Transverse colon (tissue), 4 donors: ENCODE results near the gene PTDSS2. TPM values are rescaled to one million over a fixed set of nuclear protein-coding genes. Genes with fewer than 3 reads are reported as not detected.
A peak's percentile ranks its signal among the peaks of the same experiment; 100 is the strongest.

Experiments
- DNase-seq: peaks from one replicate; pipeline ENCODE4 v3.0.0-alpha.2; 2019
- H3K27ac ChIP-seq, 4 donors: fragments of 200-600 bp; sonication (generic); 2 replicates each; pipeline ENCODE4 v1.5.1; 2016 to 2018; ENCODE audit warnings: inconsistent platforms in 4 of 4
- H3K27me3 ChIP-seq: fragments of 200-600 bp; sonication (generic); 2 replicates; pipeline ENCODE4 v1.5.1; 2017; ENCODE audit warnings: inconsistent platforms
- H3K36me3 ChIP-seq, 4 donors: fragments of 200-600 bp; sonication (generic); 2 replicates each; pipeline ENCODE4 v1.5.1; 2017 to 2019; ENCODE audit warnings: inconsistent platforms in 4 of 4
- H3K4me1 ChIP-seq, 4 donors: fragments of 200-600 bp; sonication (generic); 2 replicates each; pipeline ENCODE4 v1.5.1; 2017 to 2020; ENCODE audit warnings: inconsistent platforms in 4 of 4
- H3K4me3 ChIP-seq, 4 donors: fragments of 200-600 bp; sonication (generic); 1 replicate in 1 of 4; 2 replicates in 3 of 4; pipeline versions ENCODE4 v1.5.1 to v1.6.1; 2017 to 2019; ENCODE audit warnings: inconsistent platforms in 4 of 4
- H3K9me3 ChIP-seq, 2 donors: fragments of 200-600 bp; sonication (generic); 2 replicates each; pipeline ENCODE4 v1.5.1; 2017 to 2019; ENCODE audit warnings: inconsistent platforms in 2 of 2
- CTCF ChIP-seq, 5 experiments: fragments of 200-600 bp in 3 of 5; fragments of 450-650 bp in 2 of 5; sonication (generic) in 3 of 5; IDR thresholded peaks; 1 replicate in 2 of 5; 2 replicates in 3 of 5; pipeline ENCODE4 v1.5.1; 2016 to 2017; ENCODE audit warnings: antibody characterized with exemption in 5 of 5, inconsistent platforms in 3 of 5, mild to moderate bottlenecking in 2 of 5, moderate library complexity in 1 of 5
- EP300 ChIP-seq: sonication (generic); formaldehyde crosslinking; IDR thresholded peaks from one replicate; pipeline ENCODE4 v1.6.1; 2017; ENCODE audit warnings: antibody characterized with exemption, low read depth
- POLR2A ChIP-seq: fragments of 450-650 bp; IDR thresholded peaks from one replicate; pipeline ENCODE4 v1.6.1; 2016; ENCODE audit warnings: antibody characterized with exemption, mild to moderate bottlenecking, moderate library complexity
- POLR2AphosphoS5 ChIP-seq, 3 donors: sonication (generic); formaldehyde crosslinking; IDR thresholded peaks; one replicate each; pipeline ENCODE4 v1.6.1; 2016; ENCODE audit warnings: antibody characterized with exemption in 3 of 3
- WGBS, 2 donors: methylation state at CpG; one replicate each; pipeline ENCODE4 v1.1.5; 2018; ENCODE audit warnings: low coverage in 1 of 2; 5-methylcytosine and 5-hydroxymethylcytosine counted together
- in situ Hi-C, 4 donors: fragments of 200-750 bp; cut with MboI; loops; one replicate each; pipeline versions ENCODE4 v1.15.0 to v1.15.1; 2017; ENCODE audit warnings: low sequenced_read_pairs in 3 of 4, low pct_ligation_motif_present in 1 of 4, low pct_unique_long_range_greater_than_20kb in 1 of 4
- intact Hi-C: fragments of 100-400 bp; cut with DNase I; formaldehyde crosslinking; loops from one replicate; pipeline ENCODE4 v1.15.1; 2023; ENCODE audit warnings: low total_unique reads
- total RNA-seq, 4 donors: library from RNA; depleted of rRNA; stranded (reverse); fragments of >200 nt; gene quantifications; one replicate each; pipeline ENCODE4 v1.1.0, GENCODE V29; 2016

Gene PTDSS2
- total RNA-seq, 4 donors from 2014 or later, result 28.5 to 264 (median 76.0) TPM

GRCh38 chr11:416757-417621, 33.1 kb upstream of the PTDSS2 start:
- DNase-seq, result peak; percentile 80
- WGBS, 2 donors, result 2% methylated on average over 53 of the region's 97 CpGs; no CpG with 5 or more reads in 1 of the 2 donors
- in situ Hi-C loops, result no loop called here

GRCh38 chr11:417652-418342, 32.3 kb upstream of the PTDSS2 start:
- Histone ChIP-seq H3K9me3 (no peaks in the 10 kb centered on the region), H3K27me3 (peaks cover 15% of the 10 kb centered on the region), H3K27ac (peak overlapping the region; percentile 88 to 93 (median 90)), H3K4me1 (peaks cover 5 to 35% (median 21%) of the 10 kb centered on the region in 4 donors), H3K4me3 (peak overlapping the region in 3 of 4 donors; percentile 54 to 68 (median 66)), H3K36me3 (no peaks in the 10 kb centered on the region)
- intact Hi-C loops (no loop called here), in situ Hi-C loops (no loop called here)
- WGBS, 2 donors, result 0 to 55% methylated on average over 2 to 19 of the region's 19 CpGs
- TF ChIP-seq EP300 (no peak), POLR2AphosphoS5 (IDR thresholded peaks at IDR 0.05) (no peak), CTCF (IDR thresholded peaks at IDR 0.05) (no peak), POLR2A (no peak)
- peak; percentile 8 for DNase-seq

More at GRCh38 chr11:416757-417621, 33.1 kb upstream of the PTDSS2 start:
- intact Hi-C loops, result no loop called here
- Histone ChIP-seq H3K27me3 (peaks cover 15% of the 10 kb centered on the region), H3K27ac (peak overlapping the region; percentile 88 to 93 (median 90)), H3K4me3 (peak overlapping the region; percentile 48 to 68 (median 60)), H3K4me1 (peaks cover 5 to 35% (median 21%) of the 10 kb centered on the region in 4 donors), H3K36me3 (no peaks in the 10 kb centered on the region), H3K9me3 (no peaks in the 10 kb centered on the region)
- TF ChIP-seq CTCF (IDR thresholded peaks at IDR 0.05), result no peak
- TF ChIP-seq POLR2AphosphoS5 (IDR thresholded peaks at IDR 0.05), result peak in 2 of 3 donors; percentile 40 to 58
- no peak for TF ChIP-seq EP300
- TF ChIP-seq POLR2A, result peak; percentile 51

GRCh38 chr11:418343-419247, 31.5 kb upstream of the PTDSS2 start:
- Histone ChIP-seq H3K9me3 (no peaks in the 10 kb centered on the region), H3K4me3 (no peak overlapping the region), H3K27ac (no peak overlapping the region), H3K36me3 (no peaks in the 10 kb centered on the region), H3K4me1 (peaks cover 5 to 35% (median 21%) of the 10 kb centered on the region in 4 donors), H3K27me3 (peaks cover 18% of the 10 kb centered on the region)
- intact Hi-C loops, result no loop called here
- in situ Hi-C loops, result no loop called here
- peak; percentile 7 for DNase-seq
- WGBS, 2 donors, result 90% methylated on average over 2 to 30 of the region's 30 CpGs
- TF ChIP-seq POLR2AphosphoS5 (IDR thresholded peaks at IDR 0.05), result no peak
- no peak for TF ChIP-seq EP300
- TF ChIP-seq CTCF (IDR thresholded peaks at IDR 0.05), result no peak
- no peak for TF ChIP-seq POLR2A
